Mesothelial cell of epicardium (in vitro differentiated cells): ENCODE data around the gene ULBP3. TPM values are rescaled to one million over a fixed set of nuclear protein-coding genes. Genes with fewer than 3 reads are reported as not detected.

ENCODE experiments used
- DNase-seq, 2 experiments: peaks; one replicate each; pipeline ENCODE4 v3.0.0; 2021; ENCODE audit warnings: low spot score in 2 of 2; ENCODE audit not compliant: unreplicated experiment in 2 of 2
- H3K27ac Mint-ChIP-seq: 2 replicates; pipeline ENCODE4 v1.8.0; 2021; ENCODE audit warnings: mixed read lengths
- H3K27me3 Mint-ChIP-seq: 2 replicates; pipeline ENCODE4 v1.8.0; 2021; ENCODE audit warnings: low read depth, mixed read lengths
- H3K36me3 Mint-ChIP-seq: 2 replicates; pipeline ENCODE4 v1.8.0; 2021; ENCODE audit warnings: mixed read lengths
- H3K4me1 Mint-ChIP-seq: 2 replicates; pipeline ENCODE4 v1.8.0; 2021; ENCODE audit warnings: mixed read lengths
- H3K4me3 Mint-ChIP-seq: 2 replicates; pipeline ENCODE4 v1.8.0; 2021; ENCODE audit warnings: mild to moderate bottlenecking, moderate library complexity, mixed read lengths
- H3K9me3 Mint-ChIP-seq: 2 replicates; pipeline ENCODE4 v1.8.0; 2021; ENCODE audit warnings: mixed read lengths
- total RNA-seq: library from RNA; stranded (reverse); gene quantifications from 3 replicates; pipeline ENCODE4 v1.2.1, GENCODE V29; 2021
- TF ChIP-seq, protein P1 (sequence below): fragments of 200-600 bp; sonication (generic); IDR thresholded peaks from one replicate; pipeline ENCODE4 v1.5.0; 2021; ENCODE audit warnings: antibody characterized with exemption; ENCODE audit not compliant: unreplicated experiment

Gene ULBP3
- total RNA-seq, result 4.3 to 6.4 TPM (median 5.4 TPM) in 3 replicates

GRCh38 chr6:150068720-150069648 is at the start of gene ULBP3:
TSS of gene ULBP3 (minus strand) at chr6:150069121. CDS start at chr6:150069066, 55 bp downstream.
- Mint-ChIP-seq H3K9me3 (no peaks in the 10 kb centered on the region), H3K36me3 (peaks cover 8% of the 10 kb centered on the region), H3K27me3 (peaks cover 24% of the 10 kb centered on the region), H3K4me3 (peak within 1 kb of the TSS; percentile 66), H3K4me1 (peaks cover 6% of the 10 kb centered on the region), H3K27ac (peak within 1 kb of the TSS; percentile 40)
- DNase-seq, result peak; percentile 42 to 60
- TF ChIP-seq, protein P1, sequence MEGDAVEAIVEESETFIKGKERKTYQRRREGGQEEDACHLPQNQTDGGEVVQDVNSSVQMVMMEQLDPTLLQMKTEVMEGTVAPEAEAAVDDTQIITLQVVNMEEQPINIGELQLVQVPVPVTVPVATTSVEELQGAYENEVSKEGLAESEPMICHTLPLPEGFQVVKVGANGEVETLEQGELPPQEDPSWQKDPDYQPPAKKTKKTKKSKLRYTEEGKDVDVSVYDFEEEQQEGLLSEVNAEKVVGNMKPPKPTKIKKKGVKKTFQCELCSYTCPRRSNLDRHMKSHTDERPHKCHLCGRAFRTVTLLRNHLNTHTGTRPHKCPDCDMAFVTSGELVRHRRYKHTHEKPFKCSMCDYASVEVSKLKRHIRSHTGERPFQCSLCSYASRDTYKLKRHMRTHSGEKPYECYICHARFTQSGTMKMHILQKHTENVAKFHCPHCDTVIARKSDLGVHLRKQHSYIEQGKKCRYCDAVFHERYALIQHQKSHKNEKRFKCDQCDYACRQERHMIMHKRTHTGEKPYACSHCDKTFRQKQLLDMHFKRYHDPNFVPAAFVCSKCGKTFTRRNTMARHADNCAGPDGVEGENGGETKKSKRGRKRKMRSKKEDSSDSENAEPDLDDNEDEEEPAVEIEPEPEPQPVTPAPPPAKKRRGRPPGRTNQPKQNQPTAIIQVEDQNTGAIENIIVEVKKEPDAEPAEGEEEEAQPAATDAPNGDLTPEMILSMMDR, result no peak

- Mint-ChIP-seq H3K36me3 (no peaks in the 10 kb centered on the region), H3K4me1 (peaks cover 4% of the 10 kb centered on the region), H3K9me3 (peaks cover 8% of the 10 kb centered on the region), H3K4me3 (no peak overlapping the region), H3K27me3 (peaks cover 29% of the 10 kb centered on the region), H3K27ac (no peak overlapping the region)
- no peak for DNase-seq
- TF ChIP-seq, protein P1, result no peak
Measured at GRCh38 chr6:150118627-150119026, 49.7 kb upstream of the ULBP3 start.

- Mint-ChIP-seq H3K9me3 (peaks cover 8% of the 10 kb centered on the region), H3K4me1 (peaks cover 4% of the 10 kb centered on the region), H3K36me3 (no peaks in the 10 kb centered on the region), H3K4me3 (no peak overlapping the region), H3K27me3 (peaks cover 27% of the 10 kb centered on the region), H3K27ac (no peak overlapping the region)
- TF ChIP-seq, protein P1, result no peak
- no peak for DNase-seq
Measured at GRCh38 chr6:150118203-150118602, 49.3 kb upstream of the ULBP3 start.

DNA sequence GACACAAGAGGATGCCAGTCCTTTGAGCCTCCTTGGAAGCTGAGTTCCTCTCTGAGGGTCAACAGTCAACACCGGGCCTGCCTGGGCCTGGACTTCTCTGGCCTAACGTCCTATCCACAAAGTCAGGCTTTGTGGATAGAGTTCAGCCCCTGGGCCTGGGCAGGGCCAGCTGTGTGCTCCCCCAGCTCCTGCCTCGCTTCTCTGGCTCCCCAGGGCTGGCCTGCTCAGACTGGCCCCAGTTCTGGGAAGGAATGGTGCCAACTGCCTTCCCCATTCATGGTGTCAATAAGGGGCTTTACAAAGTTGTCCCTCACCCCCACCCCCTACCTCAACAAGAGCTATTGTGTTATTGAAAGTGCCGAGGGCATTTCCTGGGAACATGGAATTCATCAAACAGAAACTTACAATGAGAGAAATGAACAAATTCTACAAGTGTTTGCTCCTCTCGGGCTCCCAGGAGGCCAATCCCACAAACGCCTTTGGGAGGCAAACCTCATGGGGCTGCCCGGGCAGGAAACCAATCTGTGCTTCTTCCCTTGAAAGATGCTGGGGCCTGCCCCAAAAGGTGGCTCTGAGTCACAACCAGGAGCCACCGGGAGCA is 47.4 kb upstream of the ULBP3 start:
- H3K9me3 Mint-ChIP-seq, result peaks cover 8% of the 10 kb centered on the region
- DNase-seq, result no peak
- H3K4me1 Mint-ChIP-seq, result peaks cover 4% of the 10 kb centered on the region
- H3K27ac Mint-ChIP-seq, result no peak overlapping the region
- H3K4me3 Mint-ChIP-seq, result no peak overlapping the region
- TF ChIP-seq, protein P1, result no peak
- H3K36me3 Mint-ChIP-seq, result no peaks in the 10 kb centered on the region
- peaks cover 28% of the 10 kb centered on the region for H3K27me3 Mint-ChIP-seq

GRCh38 chr6:150115769-150116168 is 46.8 kb upstream of the ULBP3 start:
- Mint-ChIP-seq H3K4me3 (no peak overlapping the region), H3K9me3 (peaks cover 8% of the 10 kb centered on the region), H3K36me3 (no peaks in the 10 kb centered on the region), H3K27ac (no peak overlapping the region), H3K27me3 (peaks cover 33% of the 10 kb centered on the region), H3K4me1 (peaks cover 4% of the 10 kb centered on the region)
- no peak for DNase-seq
- TF ChIP-seq, protein P1, result no peak
